BJ (cell line): Measurements from ENCODE around the gene NENF. TPM values are rescaled to one million over a fixed set of nuclear protein-coding genes. Genes with fewer than 3 reads are reported as not detected.
"Not testable (repeated sequence)": the region's sequence is repeated elsewhere in the genome, so short reads cannot be mapped to it uniquely, and the experiment has no call there.

Experiments
- CTCF ChIA-PET: fragments of 350-600 bp; formaldehyde crosslinking; extraction: SDS; loops from one replicate; lab custom pipeline; 2021; ENCODE audit warnings: antibody characterized with exemption, inconsistent platforms; lab: Yijun Ruan, JAX
- POLR2A ChIA-PET: fragments of 300-600 bp; sonication (Branson Sonifier 250); formaldehyde crosslinking; extraction: SDS; loops from one replicate; lab custom pipeline; 2021; ENCODE audit warnings: antibody characterized with exemption; lab: Charles Lee
- DNase-seq: peaks from one replicate; pipeline ENCODE4 v3.0.0-alpha.2; 2011; ENCODE audit warnings: low read depth
- H3K27me3 ChIP-seq: 2 replicates; pipeline ENCODE4 v1.6.0; 2011; ENCODE audit warnings: low read length; ENCODE audit not compliant: control insufficient read depth, insufficient read depth
- H3K36me3 ChIP-seq: 2 replicates; pipeline ENCODE4 v1.5.1; 2011; ENCODE audit warnings: low read length; ENCODE audit not compliant: control insufficient read depth, insufficient read depth
- H3K4me3 ChIP-seq: 2 replicates; pipeline ENCODE4 v1.5.1; 2011; ENCODE audit warnings: low read depth, mild to moderate bottlenecking, control low read depth, low read length
- polyA plus RNA-seq: library from polyadenylated mRNA; depleted of rRNA; stranded (reverse); fragments of >200 nt; gene quantifications from 2 replicates; pipeline ENCODE4 v1.2.3, GENCODE V29; 2011
- TF ChIP-seq, protein P1 (sequence below): IDR thresholded peaks from 2 replicates; pipeline ENCODE4 v1.5.1; 2011; ENCODE audit warnings: low read depth, mild to moderate bottlenecking, control low read depth, inconsistent platforms, low read length, moderate library complexity; ENCODE audit not compliant: insufficient read depth

NENF gene
- polyA plus RNA-seq, 1 experiment, result 85.6 TPM

DNA sequence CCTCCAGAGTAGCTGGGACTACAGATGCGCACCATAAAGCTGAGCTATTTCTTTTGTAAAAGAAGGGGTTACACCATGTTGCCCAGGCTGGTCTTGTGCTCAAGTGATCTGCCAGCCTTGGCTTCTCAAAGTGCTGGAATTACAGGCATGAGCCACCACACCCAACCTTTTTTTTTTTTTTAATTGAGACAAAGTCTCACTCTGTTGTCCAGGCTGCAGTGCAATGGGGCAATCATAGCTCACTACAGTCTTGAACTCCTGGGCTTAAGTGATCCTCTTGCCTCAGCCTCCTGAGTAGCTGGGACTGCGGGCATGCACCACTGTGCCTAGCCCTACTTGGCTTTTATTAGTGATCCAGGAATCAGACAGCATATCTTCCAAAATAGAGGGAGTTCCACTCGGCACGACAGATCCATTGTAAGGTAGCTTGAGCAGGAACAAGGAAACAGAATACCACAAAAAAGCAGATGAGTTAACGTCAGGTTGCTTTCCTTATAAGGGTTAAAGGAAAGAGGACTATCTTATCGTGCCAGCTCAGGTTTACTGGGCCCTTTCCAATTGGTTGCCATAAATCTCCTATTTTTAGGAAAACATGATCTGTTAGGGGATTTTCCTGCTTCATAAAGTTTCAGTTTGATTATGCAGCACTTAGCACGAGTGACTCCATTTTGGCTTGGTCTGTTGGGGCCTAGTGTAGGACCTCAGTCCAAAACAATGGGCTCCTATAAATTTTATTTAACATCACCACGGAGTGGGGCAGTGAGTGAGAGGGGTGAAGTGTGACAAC, 45.2 kb downstream of the NENF start:
- H3K27me3 ChIP-seq, result peaks cover 3% of the 10 kb centered on the region; the same call in 1 of the 2 replicates
- ChIA-PET CTCF (interaction anchor here (0.8 to 2.1 kb wide), 29 partner anchors 8 to 439 kb away, joined by 3 to 10 read pairs (median 4); partner anchors contain the start of gene ATF3), POLR2A (no interaction called here)
- TF ChIP-seq, protein P1, sequence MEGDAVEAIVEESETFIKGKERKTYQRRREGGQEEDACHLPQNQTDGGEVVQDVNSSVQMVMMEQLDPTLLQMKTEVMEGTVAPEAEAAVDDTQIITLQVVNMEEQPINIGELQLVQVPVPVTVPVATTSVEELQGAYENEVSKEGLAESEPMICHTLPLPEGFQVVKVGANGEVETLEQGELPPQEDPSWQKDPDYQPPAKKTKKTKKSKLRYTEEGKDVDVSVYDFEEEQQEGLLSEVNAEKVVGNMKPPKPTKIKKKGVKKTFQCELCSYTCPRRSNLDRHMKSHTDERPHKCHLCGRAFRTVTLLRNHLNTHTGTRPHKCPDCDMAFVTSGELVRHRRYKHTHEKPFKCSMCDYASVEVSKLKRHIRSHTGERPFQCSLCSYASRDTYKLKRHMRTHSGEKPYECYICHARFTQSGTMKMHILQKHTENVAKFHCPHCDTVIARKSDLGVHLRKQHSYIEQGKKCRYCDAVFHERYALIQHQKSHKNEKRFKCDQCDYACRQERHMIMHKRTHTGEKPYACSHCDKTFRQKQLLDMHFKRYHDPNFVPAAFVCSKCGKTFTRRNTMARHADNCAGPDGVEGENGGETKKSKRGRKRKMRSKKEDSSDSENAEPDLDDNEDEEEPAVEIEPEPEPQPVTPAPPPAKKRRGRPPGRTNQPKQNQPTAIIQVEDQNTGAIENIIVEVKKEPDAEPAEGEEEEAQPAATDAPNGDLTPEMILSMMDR, result no peak
- H3K4me3 ChIP-seq, result no peak overlapping the region
- DNase-seq, result no peak
- H3K36me3 ChIP-seq, result no peaks in the 10 kb centered on the region

- no peaks in the 10 kb centered on the region for H3K36me3 ChIP-seq
- ChIA-PET POLR2A (no interaction called here), CTCF (interaction anchor here (0.8 to 2.1 kb wide), 11 partner anchors 8 to 303 kb away, joined by 3 to 9 read pairs (median 3); no protein-coding TSS in a partner anchor)
- TF ChIP-seq, protein P1, result no peak
- no peak overlapping the region for H3K4me3 ChIP-seq
- no peak for DNase-seq
- peaks cover 3% of the 10 kb centered on the region; the same call in 1 of the 2 replicates for H3K27me3 ChIP-seq
These were observed 45.8 kb downstream of the NENF start for GRCh38 chr1:212478467-212479025.

- no peak for DNase-seq
- TF ChIP-seq, protein P1, result no peak
- POLR2A ChIA-PET, result no interaction called here
- Histone ChIP-seq H3K27me3 (peaks cover 3% of the 10 kb centered on the region; the same call in 1 of the 2 replicates), H3K36me3 (no peaks in the 10 kb centered on the region), H3K4me3 (no peak overlapping the region)
- CTCF ChIA-PET, result interaction anchor here (0.9 to 2.1 kb wide), 8 partner anchors 9 to 303 kb away, joined by 3 to 9 read pairs (median 3); no protein-coding TSS in a partner anchor
These were observed 46.5 kb downstream of the NENF start for GRCh38 chr1:212479188-212479587.

- POLR2A ChIA-PET, DNase-seq, H3K4me3 ChIP-seq, H3K27me3 ChIP-seq, H3K36me3 ChIP-seq: not testable (repeated sequence)
- CTCF ChIA-PET, result interaction anchor here (0.9 to 1.3 kb wide), 4 partner anchors 11 to 185 kb away, joined by 3 to 4 read pairs (median 4); no protein-coding TSS in a partner anchor
These were observed 48.2 kb downstream of the NENF start for GRCh38 chr1:212480711-212481437.

DNA sequence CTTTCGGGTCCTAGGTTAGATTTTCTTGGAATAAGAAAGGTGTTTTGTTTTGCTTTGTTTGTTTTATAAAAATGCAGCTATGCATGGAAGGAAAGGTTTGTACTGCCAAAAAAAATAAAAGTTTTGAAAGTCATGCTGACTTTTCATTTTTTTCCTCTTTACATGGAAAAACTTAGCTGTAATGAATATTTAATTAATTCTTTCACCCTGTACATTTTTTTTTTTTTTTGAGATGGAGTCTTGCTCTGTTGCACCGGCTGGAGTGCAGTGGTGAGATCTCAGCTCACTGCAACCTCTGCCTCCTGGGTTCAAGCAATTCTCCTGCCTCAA, 48.7 kb downstream of the NENF start:
- TF ChIP-seq, protein P1, result no peak
- ChIA-PET CTCF (interaction anchor here (1.3 kb wide), 1 partner anchor 184 kb away, joined by 3 read pairs; no protein-coding TSS in a partner anchor), POLR2A (no interaction called here)
- DNase-seq, result no peak
- Histone ChIP-seq H3K36me3 (no peaks in the 10 kb centered on the region), H3K4me3 (no peak overlapping the region), H3K27me3 (peaks cover 3% of the 10 kb centered on the region; the same call in 1 of the 2 replicates)
